Measurements from ENCODE around the gene ELOVL2. TPM values are rescaled to one million over a fixed set of nuclear protein-coding genes. Genes with fewer than 3 reads are reported as not detected.

ELOVL2 gene
- total RNA-seq, 1 experiment from 2014 or later, result 0.07 TPM

DNA sequence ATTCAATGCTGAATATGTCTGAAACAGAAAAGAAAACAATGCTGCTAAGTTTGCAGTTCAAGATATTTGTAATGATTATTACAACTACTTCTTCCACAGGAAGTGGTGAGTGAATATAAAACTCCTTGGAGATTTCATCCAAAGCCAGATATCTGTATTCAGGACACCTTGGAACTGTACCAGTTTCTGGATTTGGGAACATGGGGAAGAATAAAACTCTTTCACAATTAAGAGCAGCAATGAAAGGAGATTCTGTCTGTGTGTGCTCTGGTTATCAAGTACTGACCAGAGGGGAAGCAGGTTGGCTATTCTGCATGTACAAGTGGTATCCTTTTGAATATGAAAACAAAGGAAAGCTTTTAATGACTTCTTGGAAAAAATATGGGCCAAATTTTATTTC lies 21.1 kb downstream of the ELOVL2 start:
- no peaks in the 10 kb centered on the region for H4K20me1 ChIP-seq (ENCODE audit: insufficient read depth)
- ATAC-seq, result no peak
- CTCF ChIA-PET, result interaction anchor here (1.4 kb wide), 1 partner anchor 68 kb away, joined by 3 read pairs; no protein-coding TSS in a partner anchor
- DNase-seq (ENCODE audit: low read depth, low spot score), result no peak
- no peak overlapping the region for H3K4me3 ChIP-seq (replicated peaks in 1 of 2; ENCODE audit: low read depth in 1 of 2, low read length in 2 of 2)
- RAD21 ChIA-PET (ENCODE audit: low non-redundant PET in 1 of 2, low total read pairs in 2 of 2, uncharacterized antibody in 2 of 2, unreplicated experiment in 2 of 2), result no interaction called here
- no peaks in the 10 kb centered on the region for H3K4me1 ChIP-seq (ENCODE audit: control insufficient read depth in 1 of 2, insufficient read depth in 2 of 2, low read length in 2 of 2)
- no peaks in the 10 kb centered on the region for H3K79me2 ChIP-seq (ENCODE audit: insufficient read depth, low read length)
- no peaks in the 10 kb centered on the region for H3K27me3 ChIP-seq (ENCODE audit: insufficient read depth, low read length)
- H3K9me2 ChIP-seq (ENCODE audit: insufficient read depth), result no peaks in the 10 kb centered on the region
- no TSS peak for BruUV-seq (replicated peaks)
- H3K9ac ChIP-seq (ENCODE audit: low read length), result no peak overlapping the region
- no peak overlapping the region for H2AFZ ChIP-seq (ENCODE audit: low read depth, low read length, poor library complexity, severe bottlenecking)
- no peaks in the 10 kb centered on the region for H3K36me3 ChIP-seq (ENCODE audit: control insufficient read depth in 1 of 2, insufficient read depth in 2 of 2, low read length in 2 of 2)
- POLR2A ChIA-PET, result no interaction called here
- H3K9me3 ChIP-seq (ENCODE audit: control insufficient read depth in 1 of 2, insufficient read depth in 1 of 2, low read depth in 1 of 2, low read length in 2 of 2), result no peaks in the 10 kb centered on the region
- H3K27ac ChIP-seq (ENCODE audit: low read depth, low read length), result no peak overlapping the region
- H3K4me2 ChIP-seq (ENCODE audit: low read length), result no peak overlapping the region
- intact Hi-C loops (cut with micrococcal nuclease), result no loop called here
- TF ChIP-seq ZBTB33 (IDR thresholded peaks at IDR 0.05; ENCODE audit: extremely low read depth, insufficient replicate concordance, low read length) (no peak), RAD21 (IDR thresholded peaks at IDR 0.05; ENCODE audit: low read depth) (no peak), SP1 (IDR thresholded peaks at IDR 0.05; ENCODE audit: low read depth) (no peak), CTCF (IDR thresholded peaks at IDR 0.05 in 2 of 3, conservative IDR thresholded peaks at IDR 0.05 in 1 of 3; ENCODE audit: borderline replicate concordance in 1 of 3, insufficient read depth in 1 of 3, low read depth in 2 of 3, low read length in 2 of 3) (no peak), EZH2phosphoT487 (IDR thresholded peaks at IDR 0.05; ENCODE audit: borderline replicate concordance) (no peak)
